Measurements from ENCODE around the gene RASA1. TPM values are rescaled to one million over a fixed set of nuclear protein-coding genes. Genes with fewer than 3 reads are reported as not detected.

Gene RASA1
- total RNA-seq, 1 experiment from 2014 or later: 29.6 TPM

DNA sequence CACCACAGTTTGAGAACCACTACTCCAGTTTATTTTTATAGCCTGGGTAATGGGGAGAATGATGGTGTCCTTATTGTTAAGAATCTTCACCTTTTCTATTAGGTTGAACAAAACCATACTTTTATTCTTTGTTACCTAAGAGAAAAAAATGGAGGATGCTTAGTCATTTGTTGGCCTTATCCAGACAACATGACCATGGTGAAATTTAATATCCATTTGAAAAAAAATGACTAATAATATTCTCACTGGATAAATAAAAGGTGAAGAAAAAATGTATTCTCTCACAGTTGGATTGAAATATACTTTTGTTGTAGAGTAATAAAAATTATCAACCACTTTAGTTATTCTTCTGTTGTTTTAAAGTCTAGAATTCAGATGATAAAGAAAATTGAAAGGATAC, 150.8 kb downstream of the RASA1 start:
- Histone ChIP-seq H3K4me1 (ENCODE audit: insufficient read depth, low read length) (no peaks in the 10 kb centered on the region), H3K23me2 (ENCODE audit: insufficient read length, low read depth, low read length, poor library complexity, severe bottlenecking) (no peaks in the 10 kb centered on the region), H3K79me2 (ENCODE audit: insufficient read depth, low read length) (no peaks in the 10 kb centered on the region), H4K20me1 (ENCODE audit: control insufficient read depth, insufficient read depth, insufficient read length) (no peaks in the 10 kb centered on the region), H2AK5ac (ENCODE audit: insufficient read length, low read length) (no peak overlapping the region), H3K23ac (ENCODE audit: insufficient read length, low read depth, low read length) (no peak overlapping the region), H2BK120ac (ENCODE audit: low read depth, low read length, poor library complexity, severe bottlenecking) (no peak overlapping the region), H3K18ac (ENCODE audit: insufficient read length, low read depth, low read length) (no peak overlapping the region), H2AFZ (ENCODE audit: low read length) (no peak overlapping the region), H2BK15ac (ENCODE audit: low read depth, low read length) (no peak overlapping the region), H3K27ac (ENCODE audit: insufficient read length, low read depth, low read length) (no peak overlapping the region), H3K27me3 (ENCODE audit: insufficient read depth, low read length) (no peaks in the 10 kb centered on the region), H3T11ph (ENCODE audit: low read length) (no peak overlapping the region), H3K14ac (ENCODE audit: insufficient read depth, low read length) (no peak overlapping the region), H2BK20ac (ENCODE audit: low read depth, low read length, poor library complexity, severe bottlenecking) (no peak overlapping the region), H2BK12ac (ENCODE audit: insufficient read length, low read depth, low read length) (no peak overlapping the region), H4K5ac (ENCODE audit: insufficient read length, low read depth, low read length) (no peak overlapping the region), H3K56ac (ENCODE audit: insufficient read length, low read depth, low read length) (no peak overlapping the region), H3K4me2 (ENCODE audit: insufficient read depth, insufficient read length, low read length) (no peak overlapping the region), H4K8ac (replicated peaks; ENCODE audit: insufficient read length, low read depth, low read length) (no peak overlapping the region), H4K91ac (ENCODE audit: insufficient read length, low read depth, low read length) (no peak overlapping the region), H2BK5ac (ENCODE audit: insufficient read length, low read length) (no peak overlapping the region), H3K9ac (ENCODE audit: extremely low read depth, insufficient read length, low read length) (no peak overlapping the region), H3K79me1 (ENCODE audit: insufficient read depth, low read depth, low read length, poor library complexity, severe bottlenecking) (no peaks in the 10 kb centered on the region), H3K4ac (ENCODE audit: low read depth, low read length) (no peak overlapping the region), H3K9me3 (ENCODE audit: control insufficient read depth, low read depth, low read length) (no peaks in the 10 kb centered on the region)
- Mint-ChIP-seq H3K4me1 (no peaks in the 10 kb centered on the region), H3K36me3 (ENCODE audit: insufficient read depth in 1 of 3, low read depth in 3 of 3) (no peaks in the 10 kb centered on the region), H3K27me3 (ENCODE audit: low read depth) (no peaks in the 10 kb centered on the region), H3K27ac (no peak overlapping the region), H3K4me3 (no peak overlapping the region), H3K9me3 (no peaks in the 10 kb centered on the region)
- TF ChIP-seq, protein P1, sequence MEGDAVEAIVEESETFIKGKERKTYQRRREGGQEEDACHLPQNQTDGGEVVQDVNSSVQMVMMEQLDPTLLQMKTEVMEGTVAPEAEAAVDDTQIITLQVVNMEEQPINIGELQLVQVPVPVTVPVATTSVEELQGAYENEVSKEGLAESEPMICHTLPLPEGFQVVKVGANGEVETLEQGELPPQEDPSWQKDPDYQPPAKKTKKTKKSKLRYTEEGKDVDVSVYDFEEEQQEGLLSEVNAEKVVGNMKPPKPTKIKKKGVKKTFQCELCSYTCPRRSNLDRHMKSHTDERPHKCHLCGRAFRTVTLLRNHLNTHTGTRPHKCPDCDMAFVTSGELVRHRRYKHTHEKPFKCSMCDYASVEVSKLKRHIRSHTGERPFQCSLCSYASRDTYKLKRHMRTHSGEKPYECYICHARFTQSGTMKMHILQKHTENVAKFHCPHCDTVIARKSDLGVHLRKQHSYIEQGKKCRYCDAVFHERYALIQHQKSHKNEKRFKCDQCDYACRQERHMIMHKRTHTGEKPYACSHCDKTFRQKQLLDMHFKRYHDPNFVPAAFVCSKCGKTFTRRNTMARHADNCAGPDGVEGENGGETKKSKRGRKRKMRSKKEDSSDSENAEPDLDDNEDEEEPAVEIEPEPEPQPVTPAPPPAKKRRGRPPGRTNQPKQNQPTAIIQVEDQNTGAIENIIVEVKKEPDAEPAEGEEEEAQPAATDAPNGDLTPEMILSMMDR (conservative IDR thresholded peaks at IDR 0.05): no peak
- no peak for DNase-seq

All from H9 (cell line).